WTC11 (cell line): ENCODE data around the gene GGT6.

Source experiments
- CREM ChIP-seq: sonication (generic); formaldehyde crosslinking; IDR thresholded peaks from 2 replicates; pipeline ENCODE4 v1.8.1; 2022; ENCODE audit warnings: mild to moderate bottlenecking, missing genetic modification reagents, moderate library complexity
- FOXJ3 ChIP-seq: sonication (generic); formaldehyde crosslinking; IDR thresholded peaks from 2 replicates; pipeline ENCODE4 v1.9.0; 2021; ENCODE audit warnings: missing genetic modification reagents, mild to moderate bottlenecking, borderline replicate concordance
- GABPB1 ChIP-seq: sonication (generic); formaldehyde crosslinking; IDR thresholded peaks from 2 replicates; pipeline ENCODE4 v1.8.1; 2023; ENCODE audit warnings: mild to moderate bottlenecking, missing genetic modification reagents
- STAT6 ChIP-seq: sonication (generic); formaldehyde crosslinking; conservative IDR thresholded peaks from 2 replicates; pipeline ENCODE4 v1.8.1; 2023; ENCODE audit warnings: mild to moderate bottlenecking, low read depth, missing genetic modification reagents, moderate library complexity
- TF ChIP-seq, protein P1 (sequence below): sonication (generic); formaldehyde crosslinking; IDR thresholded peaks from 2 replicates; pipeline ENCODE4 v1.8.1; 2023; ENCODE audit warnings: mild to moderate bottlenecking, missing genetic modification reagents, moderate library complexity
- TF ChIP-seq, protein P2 (sequence below): fragments of 200-600 bp; IDR thresholded peaks from 2 replicates; pipeline ENCODE4 v1.8.0; 2022; ENCODE audit warnings: antibody characterized with exemption
- TF ChIP-seq, protein P3 (sequence below): sonication (generic); formaldehyde crosslinking; IDR thresholded peaks from 2 replicates; pipeline ENCODE4 v1.8.1; 2022; ENCODE audit warnings: missing genetic modification reagents, borderline replicate concordance
- TF ChIP-seq, protein P4 (sequence below): fragments of 250-450 bp; sonication (Bioruptor Pico); conservative IDR thresholded peaks from 2 replicates; pipeline ENCODE4 v1.9.0; 2021; ENCODE audit warnings: mild to moderate bottlenecking

GRCh38 chr17:4566785-4567184 lies 6.4 kb upstream of the GGT6 start:
- TF ChIP-seq, protein P1, sequence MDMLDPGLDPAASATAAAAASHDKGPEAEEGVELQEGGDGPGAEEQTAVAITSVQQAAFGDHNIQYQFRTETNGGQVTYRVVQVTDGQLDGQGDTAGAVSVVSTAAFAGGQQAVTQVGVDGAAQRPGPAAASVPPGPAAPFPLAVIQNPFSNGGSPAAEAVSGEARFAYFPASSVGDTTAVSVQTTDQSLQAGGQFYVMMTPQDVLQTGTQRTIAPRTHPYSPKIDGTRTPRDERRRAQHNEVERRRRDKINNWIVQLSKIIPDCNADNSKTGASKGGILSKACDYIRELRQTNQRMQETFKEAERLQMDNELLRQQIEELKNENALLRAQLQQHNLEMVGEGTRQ (CRISPR knock-in tag), result no peak
- TF ChIP-seq, protein P2, sequence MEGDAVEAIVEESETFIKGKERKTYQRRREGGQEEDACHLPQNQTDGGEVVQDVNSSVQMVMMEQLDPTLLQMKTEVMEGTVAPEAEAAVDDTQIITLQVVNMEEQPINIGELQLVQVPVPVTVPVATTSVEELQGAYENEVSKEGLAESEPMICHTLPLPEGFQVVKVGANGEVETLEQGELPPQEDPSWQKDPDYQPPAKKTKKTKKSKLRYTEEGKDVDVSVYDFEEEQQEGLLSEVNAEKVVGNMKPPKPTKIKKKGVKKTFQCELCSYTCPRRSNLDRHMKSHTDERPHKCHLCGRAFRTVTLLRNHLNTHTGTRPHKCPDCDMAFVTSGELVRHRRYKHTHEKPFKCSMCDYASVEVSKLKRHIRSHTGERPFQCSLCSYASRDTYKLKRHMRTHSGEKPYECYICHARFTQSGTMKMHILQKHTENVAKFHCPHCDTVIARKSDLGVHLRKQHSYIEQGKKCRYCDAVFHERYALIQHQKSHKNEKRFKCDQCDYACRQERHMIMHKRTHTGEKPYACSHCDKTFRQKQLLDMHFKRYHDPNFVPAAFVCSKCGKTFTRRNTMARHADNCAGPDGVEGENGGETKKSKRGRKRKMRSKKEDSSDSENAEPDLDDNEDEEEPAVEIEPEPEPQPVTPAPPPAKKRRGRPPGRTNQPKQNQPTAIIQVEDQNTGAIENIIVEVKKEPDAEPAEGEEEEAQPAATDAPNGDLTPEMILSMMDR, result peak; percentile 35; the same call in 1 of the 2 replicates
- TF ChIP-seq GABPB1 (CRISPR knock-in tag), result no peak
- TF ChIP-seq FOXJ3 (CRISPR knock-in tag), result no peak
- TF ChIP-seq CREM (CRISPR knock-in tag), result no peak
- TF ChIP-seq, protein P3, sequence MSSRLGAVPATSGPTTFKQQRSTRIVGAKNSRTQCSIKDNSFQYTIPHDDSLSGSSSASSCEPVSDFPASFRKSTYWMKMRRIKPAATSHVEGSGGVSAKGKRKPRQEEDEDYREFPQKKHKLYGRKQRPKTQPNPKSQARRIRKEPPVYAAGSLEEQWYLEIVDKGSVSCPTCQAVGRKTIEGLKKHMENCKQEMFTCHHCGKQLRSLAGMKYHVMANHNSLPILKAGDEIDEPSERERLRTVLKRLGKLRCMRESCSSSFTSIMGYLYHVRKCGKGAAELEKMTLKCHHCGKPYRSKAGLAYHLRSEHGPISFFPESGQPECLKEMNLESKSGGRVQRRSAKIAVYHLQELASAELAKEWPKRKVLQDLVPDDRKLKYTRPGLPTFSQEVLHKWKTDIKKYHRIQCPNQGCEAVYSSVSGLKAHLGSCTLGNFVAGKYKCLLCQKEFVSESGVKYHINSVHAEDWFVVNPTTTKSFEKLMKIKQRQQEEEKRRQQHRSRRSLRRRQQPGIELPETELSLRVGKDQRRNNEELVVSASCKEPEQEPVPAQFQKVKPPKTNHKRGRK (CRISPR knock-in tag), result no peak
- TF ChIP-seq, protein P4, sequence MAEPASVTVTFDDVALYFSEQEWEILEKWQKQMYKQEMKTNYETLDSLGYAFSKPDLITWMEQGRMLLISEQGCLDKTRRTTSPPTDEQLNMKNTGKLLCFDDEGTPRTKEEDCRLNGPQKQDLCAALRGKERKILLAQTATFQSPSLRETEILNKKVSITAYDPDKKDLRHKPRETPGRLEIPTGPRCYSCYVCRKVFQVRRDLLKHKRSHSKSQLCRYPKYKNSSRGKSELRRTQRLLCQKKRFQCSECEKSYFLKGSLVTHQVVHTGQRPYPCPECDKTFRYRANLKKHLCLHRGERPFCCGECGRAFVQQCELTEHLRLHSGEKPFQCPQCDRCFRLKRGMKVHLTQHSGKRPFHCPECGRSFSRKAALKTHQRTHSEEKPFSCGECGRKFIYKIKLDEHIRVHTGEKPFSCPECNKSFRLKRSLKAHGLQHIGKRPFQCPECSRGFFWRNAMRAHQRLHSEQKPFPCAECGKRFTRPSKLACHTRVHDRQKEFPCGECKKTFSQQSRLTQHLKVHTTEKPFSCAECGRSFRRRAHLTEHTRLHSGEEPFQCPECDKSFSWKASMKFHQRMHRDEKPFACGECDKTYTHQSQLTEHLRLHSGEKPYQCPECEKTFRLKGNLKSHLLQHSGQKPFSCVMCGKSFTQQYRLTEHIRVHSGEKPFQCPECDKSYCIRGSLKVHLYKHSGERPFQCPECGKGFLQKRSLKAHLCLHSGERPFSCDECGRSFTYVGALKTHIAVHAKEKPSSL (CRISPR knock-in tag), result no peak
- no peak for TF ChIP-seq STAT6 (CRISPR knock-in tag)
